Neural cell (in vitro differentiated cells): ENCODE measurements around the gene ANKRD55.

Source experiments
- EZH2 ChIP-seq: fragments of 200-600, 300-800 bp; shearing (Covaris generic), sonication (generic); IDR thresholded peaks from 2 replicates; pipeline ENCODE4 v1.6.1; 2014; ENCODE audit warnings: antibody characterized with exemption, low read length, borderline replicate concordance, mild to moderate bottlenecking; ENCODE audit not compliant: insufficient read depth, poor library complexity, severe bottlenecking
- POLR2AphosphoS5 ChIP-seq: IDR thresholded peaks from 2 replicates; pipeline ENCODE4 v1.6.1; 2012
- RAD21 ChIP-seq: fragments of 450-650 bp; conservative IDR thresholded peaks from 2 replicates; pipeline ENCODE4 v1.6.1; 2014; ENCODE audit warnings: antibody characterized with exemption, mild to moderate bottlenecking, moderate library complexity
- TF ChIP-seq, protein P1 (sequence below): fragments of 450-650 bp; IDR thresholded peaks from 2 replicates; pipeline ENCODE4 v1.5.1; 2014; ENCODE audit warnings: antibody characterized with exemption, mild to moderate bottlenecking, moderate library complexity; ENCODE audit not compliant: poor library complexity, severe bottlenecking

DNA sequence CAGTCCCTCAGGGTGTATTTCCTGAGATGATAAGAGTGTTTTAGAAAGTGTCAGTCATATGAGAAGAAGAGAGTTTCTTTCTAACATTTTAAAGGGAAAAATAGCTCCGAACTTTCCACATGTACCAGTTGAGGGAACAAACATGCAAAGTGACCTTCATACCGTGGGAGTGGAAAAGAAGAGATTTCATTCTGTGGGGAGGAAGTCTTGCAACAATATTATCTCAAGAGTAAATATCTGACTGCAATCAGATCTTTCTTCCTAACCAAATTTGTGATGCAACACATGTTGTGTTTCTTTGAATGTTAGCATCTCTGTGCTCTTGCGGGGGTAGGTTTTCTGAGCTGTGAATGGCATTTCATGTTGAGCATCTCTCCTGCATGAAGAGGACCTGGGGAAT lies 30.6 kb downstream of the ANKRD55 start:
- TF ChIP-seq, protein P1, sequence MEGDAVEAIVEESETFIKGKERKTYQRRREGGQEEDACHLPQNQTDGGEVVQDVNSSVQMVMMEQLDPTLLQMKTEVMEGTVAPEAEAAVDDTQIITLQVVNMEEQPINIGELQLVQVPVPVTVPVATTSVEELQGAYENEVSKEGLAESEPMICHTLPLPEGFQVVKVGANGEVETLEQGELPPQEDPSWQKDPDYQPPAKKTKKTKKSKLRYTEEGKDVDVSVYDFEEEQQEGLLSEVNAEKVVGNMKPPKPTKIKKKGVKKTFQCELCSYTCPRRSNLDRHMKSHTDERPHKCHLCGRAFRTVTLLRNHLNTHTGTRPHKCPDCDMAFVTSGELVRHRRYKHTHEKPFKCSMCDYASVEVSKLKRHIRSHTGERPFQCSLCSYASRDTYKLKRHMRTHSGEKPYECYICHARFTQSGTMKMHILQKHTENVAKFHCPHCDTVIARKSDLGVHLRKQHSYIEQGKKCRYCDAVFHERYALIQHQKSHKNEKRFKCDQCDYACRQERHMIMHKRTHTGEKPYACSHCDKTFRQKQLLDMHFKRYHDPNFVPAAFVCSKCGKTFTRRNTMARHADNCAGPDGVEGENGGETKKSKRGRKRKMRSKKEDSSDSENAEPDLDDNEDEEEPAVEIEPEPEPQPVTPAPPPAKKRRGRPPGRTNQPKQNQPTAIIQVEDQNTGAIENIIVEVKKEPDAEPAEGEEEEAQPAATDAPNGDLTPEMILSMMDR: no peak
- TF ChIP-seq EZH2: no peak
- TF ChIP-seq RAD21: no peak
- no peak for TF ChIP-seq POLR2AphosphoS5
